H7 (cell line): ENCODE data around the gene RORB. TPM values are rescaled to one million over a fixed set of nuclear protein-coding genes. Genes with fewer than 3 reads are reported as not detected.

Source experiments
- DNase-seq: peaks from one replicate; pipeline ENCODE4 v3.0.0; 2012
- H3K27me3 ChIP-seq: 2 replicates; pipeline ENCODE4 v1.6.0; 2011; ENCODE audit warnings: mild to moderate bottlenecking, low read length; ENCODE audit not compliant: control insufficient read depth, insufficient read depth
- H3K36me3 ChIP-seq: replicated peaks from 2 replicates; pipeline ENCODE4 v1.5.1; 2011; ENCODE audit warnings: low read length; ENCODE audit not compliant: control insufficient read depth, insufficient read depth
- H3K4me3 ChIP-seq: 2 replicates; pipeline ENCODE4 v1.5.1; 2011; ENCODE audit warnings: low read depth, mild to moderate bottlenecking, control low read depth, low read length, moderate library complexity; ENCODE audit not compliant: insufficient read depth
- total RNA-seq: library from RNA; depleted of rRNA; stranded (reverse); fragments of >200 nt; shearing (Covaris generic); gene quantifications from 2 replicates; pipeline ENCODE4 v1.2.3, GENCODE V29; 2014

Gene RORB
- total RNA-seq, 1 experiment from 2014 or later = 0.73 TPM

DNA sequence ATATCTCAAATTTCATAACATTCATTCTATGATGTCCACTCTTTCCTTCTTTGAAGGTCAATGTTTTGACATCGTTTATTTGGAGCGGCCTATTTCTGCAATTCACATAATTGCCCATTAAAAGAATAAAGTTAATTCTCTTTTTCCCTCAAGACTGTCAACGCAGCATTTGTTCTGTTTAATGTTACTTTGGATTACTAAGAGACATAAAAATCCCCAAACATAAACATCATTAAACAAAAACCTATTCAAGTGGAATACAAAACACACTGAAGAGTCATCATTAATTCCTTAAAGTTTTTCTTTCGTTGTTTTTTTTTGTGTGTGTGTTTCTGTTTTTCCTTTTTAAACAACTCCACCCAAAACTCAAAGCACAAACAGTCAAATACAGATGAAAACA lies 239.5 kb downstream of the RORB start:
- no peaks in the 10 kb centered on the region for H3K27me3 ChIP-seq
- DNase-seq = no peak
- H3K4me3 ChIP-seq = no peak overlapping the region
- no peaks in the 10 kb centered on the region for H3K36me3 ChIP-seq

GRCh38 chr9:74742191-74742790 lies 245.2 kb downstream of the RORB start:
- H3K36me3 ChIP-seq = no peaks in the 10 kb centered on the region
- no peak overlapping the region for H3K4me3 ChIP-seq
- H3K27me3 ChIP-seq = no peaks in the 10 kb centered on the region
- no peak for DNase-seq
